ENCODE results near the gene CLK4.

Gene CLK4

GRCh38 chr5:178583279-178583678 lies 43.6 kb downstream of the CLK4 start:
- DNase-seq = no peak

- no peak for DNase-seq
These were observed 44.6 kb downstream of the CLK4 start for GRCh38 chr5:178582291-178582690.

- DNase-seq = no peak
These were observed 45.2 kb downstream of the CLK4 start for GRCh38 chr5:178581621-178582020.

GRCh38 chr5:178580271-178580955 lies 46.4 kb downstream of the CLK4 start:
- no peak for DNase-seq

- no peak for DNase-seq
These were observed 48.9 kb downstream of the CLK4 start for GRCh38 chr5:178577944-178578343.

- no peak for DNase-seq
These were observed 49.4 kb downstream of the CLK4 start for GRCh38 chr5:178577376-178577839.

- no peak for DNase-seq
These were observed 50.1 kb downstream of the CLK4 start for GRCh38 chr5:178576591-178577351.

- no peak for DNase-seq
These were observed 53.6 kb downstream of the CLK4 start for GRCh38 chr5:178573216-178573615.

- DNase-seq = no peak
These were observed 54.2 kb downstream of the CLK4 start for GRCh38 chr5:178572617-178573016.

GRCh38 chr5:178569485-178569884 lies 57.4 kb downstream of the CLK4 start:
- no peak for DNase-seq

GRCh38 chr5:178564811-178565550 lies 61.9 kb downstream of the CLK4 start:
- no peak for DNase-seq

GRCh38 chr5:178564397-178564796 lies 62.5 kb downstream of the CLK4 start:
- DNase-seq = no peak

GRCh38 chr5:178563621-178564020 lies 63.2 kb downstream of the CLK4 start:
- no peak for DNase-seq

GRCh38 chr5:178561746-178562264 lies 65.0 kb downstream of the CLK4 start:
- no peak for DNase-seq

- no peak for DNase-seq
These were observed 65.9 kb downstream of the CLK4 start for GRCh38 chr5:178560911-178561310.

GRCh38 chr5:178557416-178557815 lies 69.4 kb downstream of the CLK4 start:
- no peak for DNase-seq

GRCh38 chr5:178555771-178556211 lies 71.1 kb downstream of the CLK4 start:
- DNase-seq = no peak

GRCh38 chr5:178555005-178555404 lies 71.8 kb downstream of the CLK4 start:
- no peak for DNase-seq

- DNase-seq = no peak
These were observed 72.5 kb downstream of the CLK4 start for GRCh38 chr5:178554311-178554710.

GRCh38 chr5:178553517-178553916 lies 73.3 kb downstream of the CLK4 start:
- no peak for DNase-seq
